OCI-LY1 (cell line): ENCODE results near the gene DPF3.

Experiments used
- EZH2 ChIP-seq: fragments of 200-600 bp; sonication (generic), shearing (Covaris generic); IDR thresholded peaks from 2 replicates; pipeline ENCODE4 v1.8.0; 2017; ENCODE audit warnings: borderline replicate concordance, mixed run types, mild to moderate bottlenecking, antibody characterized with exemption, low read length, moderate library complexity, mixed read lengths
- TF ChIP-seq, protein P1 (sequence below): fragments of 200-600 bp; sonication (generic), shearing (Covaris generic); IDR thresholded peaks from 2 replicates; pipeline ENCODE4 v1.5.1; 2017; ENCODE audit warnings: mild to moderate bottlenecking, antibody characterized with exemption, low read length, moderate library complexity, mixed read lengths

DNA sequence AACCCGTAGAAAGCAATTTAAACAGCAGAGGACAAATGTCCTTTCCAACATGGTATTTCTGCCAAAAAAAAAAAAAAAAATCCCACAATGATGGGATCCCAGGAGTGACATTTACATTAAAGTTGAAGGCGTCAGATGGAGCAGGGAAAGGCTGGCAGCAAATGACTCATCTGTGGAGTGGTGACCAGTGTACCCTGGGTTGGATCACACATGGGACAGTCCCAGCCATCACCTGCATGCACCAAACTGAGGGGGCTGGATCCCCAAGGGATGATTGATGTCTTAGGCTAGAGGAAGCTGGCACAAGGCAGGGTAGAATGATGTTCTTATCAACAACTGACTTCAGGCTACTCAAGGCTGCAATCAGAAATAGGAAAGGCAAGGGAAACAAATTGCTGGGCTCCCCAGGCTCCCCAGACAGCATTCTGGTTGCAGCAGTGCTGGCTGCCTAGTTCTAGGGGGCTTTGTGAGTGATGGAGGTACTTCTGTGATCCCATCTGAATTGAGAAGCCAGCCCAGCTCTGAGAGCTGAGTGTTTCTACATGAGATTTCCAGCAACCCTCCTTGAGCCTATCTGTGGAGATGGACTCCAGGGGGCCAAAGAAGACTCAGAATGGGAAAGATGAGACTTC, 117.9 kb downstream of the DPF3 start:
- TF ChIP-seq, protein P1, sequence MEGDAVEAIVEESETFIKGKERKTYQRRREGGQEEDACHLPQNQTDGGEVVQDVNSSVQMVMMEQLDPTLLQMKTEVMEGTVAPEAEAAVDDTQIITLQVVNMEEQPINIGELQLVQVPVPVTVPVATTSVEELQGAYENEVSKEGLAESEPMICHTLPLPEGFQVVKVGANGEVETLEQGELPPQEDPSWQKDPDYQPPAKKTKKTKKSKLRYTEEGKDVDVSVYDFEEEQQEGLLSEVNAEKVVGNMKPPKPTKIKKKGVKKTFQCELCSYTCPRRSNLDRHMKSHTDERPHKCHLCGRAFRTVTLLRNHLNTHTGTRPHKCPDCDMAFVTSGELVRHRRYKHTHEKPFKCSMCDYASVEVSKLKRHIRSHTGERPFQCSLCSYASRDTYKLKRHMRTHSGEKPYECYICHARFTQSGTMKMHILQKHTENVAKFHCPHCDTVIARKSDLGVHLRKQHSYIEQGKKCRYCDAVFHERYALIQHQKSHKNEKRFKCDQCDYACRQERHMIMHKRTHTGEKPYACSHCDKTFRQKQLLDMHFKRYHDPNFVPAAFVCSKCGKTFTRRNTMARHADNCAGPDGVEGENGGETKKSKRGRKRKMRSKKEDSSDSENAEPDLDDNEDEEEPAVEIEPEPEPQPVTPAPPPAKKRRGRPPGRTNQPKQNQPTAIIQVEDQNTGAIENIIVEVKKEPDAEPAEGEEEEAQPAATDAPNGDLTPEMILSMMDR: no peak
- no peak for TF ChIP-seq EZH2
